Spleen (tissue), 7 donors: ENCODE data around the gene DSE.

Experiments used
- CTCF ChIP-seq, 11 experiments: fragments of 200-600 bp in 7 of 11; fragments of 450-650 bp in 4 of 11; sonication (generic) in 4 of 11; IDR thresholded peaks in 8 of 11; conservative IDR thresholded peaks in 3 of 11; 1 replicate in 7 of 11; 2 replicates in 4 of 11; pipeline versions ENCODE4 v1.4.0 to v1.8.0; 2016 to 2021; ENCODE audit warnings: antibody characterized with exemption in 11 of 11, inconsistent platforms in 4 of 11, mild to moderate bottlenecking in 1 of 11
- POLR2A ChIP-seq, 3 donors: fragments of 450-650 bp; IDR thresholded peaks; one replicate each; pipeline ENCODE4 v1.5.1; 2017; ENCODE audit warnings: antibody characterized with exemption in 3 of 3, mild to moderate bottlenecking in 1 of 3
- POLR2AphosphoS5 ChIP-seq, 3 donors: sonication (generic); formaldehyde crosslinking; IDR thresholded peaks; one replicate each; pipeline ENCODE4 v1.5.1; 2017; ENCODE audit warnings: antibody characterized with exemption in 3 of 3
- donor health status: DM: no; HTN: no; CAD: no; lungs with moderate emphysema.
- donor health status: DM: no; HTN: no; CAD: no.
- donor health status: DM: no; HTN: no; CAD: no.

- TF ChIP-seq CTCF (IDR thresholded peaks at IDR 0.05 in 8 of 11, conservative IDR thresholded peaks at IDR 0.05 in 3 of 11) (no peak), POLR2A (IDR thresholded peaks at IDR 0.05) (no peak), POLR2AphosphoS5 (IDR thresholded peaks at IDR 0.05) (peak in 1 of 3 donors; percentile 41)
These were observed 74.4 kb downstream of the DSE start for GRCh38 chr6:116445102-116445501.
